Anterior cingulate cortex (tissue), 58 donors: ENCODE results near the gene BAHCC1.
A peak's percentile ranks its signal among the peaks of the same experiment; 100 is the strongest.

ENCODE experiments used
- DNase-seq, 58 donors: peaks; one replicate each; lab custom pipeline; 2025; lab: John Stamatoyannopoulos, UW

Gene BAHCC1

DNA sequence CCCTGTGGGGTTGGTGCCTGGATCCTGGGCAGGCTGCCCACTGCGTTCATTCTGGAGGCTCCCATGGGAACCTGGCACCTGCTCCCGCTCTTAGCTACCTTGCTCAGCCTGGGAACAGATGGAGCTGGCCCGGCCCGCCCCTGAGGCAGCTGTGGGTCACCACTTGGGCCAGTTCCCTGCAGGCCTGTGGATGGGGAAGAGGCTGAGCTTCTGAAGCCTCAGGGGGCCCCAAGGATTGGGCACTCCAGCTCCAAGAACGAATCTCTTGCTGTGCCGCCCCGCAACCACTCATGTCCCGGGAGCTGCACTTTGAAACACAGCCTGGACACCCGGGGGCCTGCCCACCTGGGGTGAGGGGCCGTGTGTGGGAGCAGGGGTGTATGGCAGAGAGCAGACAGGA, 37.7 kb downstream of the BAHCC1 start:
- DNase-seq = peak in 17 of 58 donors; percentile 7 to 45 (median 19)

- DNase-seq = no peak
Observed at GRCh38 chr17:81433656-81434055, 38.4 kb downstream of the BAHCC1 start.

DNA sequence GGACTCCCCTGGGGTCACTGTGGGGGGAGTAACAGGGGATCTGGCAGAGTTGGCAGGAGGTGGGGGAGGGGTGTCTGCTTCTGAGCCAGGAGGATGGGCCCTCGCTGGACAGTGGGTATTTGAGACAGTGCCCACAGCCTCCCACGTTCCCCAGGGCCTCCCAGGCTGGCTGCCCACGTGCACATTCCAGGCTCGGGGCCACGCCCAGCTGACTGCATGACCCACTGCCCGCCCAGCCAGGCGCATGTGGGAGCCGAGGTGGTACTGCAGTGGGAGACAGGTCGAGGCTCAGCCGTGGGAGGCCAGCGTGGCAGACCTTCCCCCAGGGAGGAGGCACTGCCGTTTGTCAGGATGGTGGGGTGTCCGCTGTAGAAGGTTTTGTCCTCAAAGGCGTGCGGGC, 38.8 kb downstream of the BAHCC1 start:
- DNase-seq = no peak

GRCh38 chr17:81434681-81435417, 39.6 kb downstream of the BAHCC1 start:
- no peak for DNase-seq

DNA sequence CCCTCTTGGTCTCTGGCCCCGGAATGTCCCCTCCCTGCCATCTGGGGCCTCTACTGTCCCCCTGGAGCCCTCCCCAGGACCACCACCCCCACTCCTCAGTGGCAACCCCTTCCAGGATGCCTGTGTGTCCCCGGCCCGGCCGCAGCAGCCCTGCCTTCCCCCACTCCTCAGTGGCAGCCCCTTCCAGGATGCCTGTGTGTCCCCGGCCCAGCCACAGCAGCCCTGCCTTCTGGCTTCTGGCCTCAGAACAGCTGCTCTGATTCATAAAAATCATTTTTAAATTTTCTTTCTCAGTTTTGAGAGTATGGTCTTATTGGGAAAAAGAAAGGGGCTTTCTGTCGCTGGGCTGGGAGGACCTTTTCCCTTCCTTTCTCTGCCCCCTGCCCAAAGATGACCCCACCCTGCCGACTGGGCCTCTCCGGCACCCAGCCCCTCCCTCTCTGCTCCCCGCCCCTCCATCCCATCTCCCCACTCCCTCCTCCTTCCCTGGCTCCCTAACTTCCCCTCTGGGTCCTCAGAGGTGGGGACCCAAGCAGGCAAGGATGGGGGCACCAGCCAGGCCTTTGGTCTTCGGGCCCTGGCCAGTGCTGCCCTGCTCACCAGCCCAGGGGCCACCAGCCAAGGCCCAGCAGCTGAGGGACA, 40.5 kb downstream of the BAHCC1 start:
- DNase-seq = no peak

- DNase-seq = no peak
Observed at GRCh38 chr17:81436294-81436849, 41.1 kb downstream of the BAHCC1 start.

DNA sequence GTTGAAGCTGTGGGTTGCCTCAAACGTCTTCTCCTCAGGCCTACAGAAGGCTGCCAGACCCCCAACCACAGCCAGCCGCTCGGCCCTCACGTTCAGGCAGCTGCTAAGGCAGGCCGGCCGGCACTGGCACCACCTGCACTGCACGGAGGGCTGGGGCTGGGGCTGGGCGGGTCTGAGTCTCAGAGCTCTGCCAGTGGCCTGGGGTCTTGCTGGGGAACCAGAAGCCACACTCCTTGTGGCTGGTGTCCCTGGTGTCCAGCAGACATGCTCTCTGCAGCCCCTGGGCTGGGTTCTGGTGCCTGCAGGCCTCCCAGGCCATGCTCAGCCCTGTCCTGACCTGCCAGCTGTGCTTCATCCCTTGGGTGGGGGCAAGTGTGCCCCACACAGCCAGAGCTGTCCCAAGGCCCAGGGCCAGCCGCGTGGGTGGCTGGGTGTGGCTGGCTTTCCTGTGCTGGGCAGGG, 42.0 kb downstream of the BAHCC1 start:
- no peak for DNase-seq

DNA sequence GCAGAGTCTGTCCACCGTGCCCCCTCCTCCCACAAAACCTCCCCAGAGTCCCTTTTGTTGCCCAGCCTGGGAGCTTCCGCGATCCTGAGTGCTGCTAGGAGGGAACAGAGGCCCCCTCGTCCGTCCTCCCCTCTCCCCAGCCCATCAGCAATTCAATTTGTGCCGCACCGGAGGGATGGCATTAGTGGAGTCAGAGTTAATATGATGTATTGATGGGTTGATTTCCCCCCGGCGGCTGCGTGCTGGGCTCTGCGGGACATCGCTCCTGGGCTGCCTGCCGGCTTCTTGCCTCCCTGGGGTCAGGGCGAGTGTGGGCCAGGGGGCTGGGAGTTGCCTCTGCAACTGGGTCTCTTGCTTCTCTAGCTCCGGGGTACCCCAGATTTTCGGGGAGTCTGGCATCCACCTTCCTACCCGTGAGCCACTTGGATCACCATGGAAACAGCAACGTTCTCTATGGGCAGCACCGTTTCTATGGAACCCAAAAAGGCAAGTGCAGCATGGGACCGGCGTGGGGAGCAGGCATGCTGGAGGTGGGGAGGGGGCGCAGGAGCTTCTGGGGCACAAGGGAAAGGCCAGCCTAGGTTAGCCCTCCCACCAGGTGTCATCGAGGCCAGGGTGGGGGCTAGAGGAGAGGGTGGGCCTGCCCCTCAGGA, 42.9 kb downstream of the BAHCC1 start:
- DNase-seq = peak in 23 of 58 donors; percentile 9 to 47 (median 27)

DNA sequence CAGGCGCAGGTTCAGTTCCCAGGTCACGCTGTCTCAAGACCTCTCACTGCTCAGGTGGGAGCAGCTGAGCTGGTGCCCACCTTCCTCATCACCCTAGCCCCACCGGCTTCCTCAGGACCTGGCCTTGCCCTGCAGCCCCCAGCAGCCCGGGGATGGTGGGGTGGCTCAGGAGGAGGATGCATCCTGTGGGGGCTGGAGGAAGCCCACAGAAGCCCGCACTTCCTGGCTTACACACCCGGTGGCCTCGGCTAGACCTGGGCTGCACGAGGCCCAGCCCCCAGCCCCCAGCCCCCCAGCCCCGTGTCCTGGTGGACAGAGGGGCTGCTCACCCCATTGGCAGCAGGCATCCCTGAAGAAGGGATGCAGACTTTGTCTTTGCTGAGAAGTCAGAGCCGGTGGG, 43.4 kb downstream of the BAHCC1 start:
- no peak for DNase-seq

- no peak for DNase-seq
Observed at GRCh38 chr17:81440051-81440471, 44.8 kb downstream of the BAHCC1 start.

DNA sequence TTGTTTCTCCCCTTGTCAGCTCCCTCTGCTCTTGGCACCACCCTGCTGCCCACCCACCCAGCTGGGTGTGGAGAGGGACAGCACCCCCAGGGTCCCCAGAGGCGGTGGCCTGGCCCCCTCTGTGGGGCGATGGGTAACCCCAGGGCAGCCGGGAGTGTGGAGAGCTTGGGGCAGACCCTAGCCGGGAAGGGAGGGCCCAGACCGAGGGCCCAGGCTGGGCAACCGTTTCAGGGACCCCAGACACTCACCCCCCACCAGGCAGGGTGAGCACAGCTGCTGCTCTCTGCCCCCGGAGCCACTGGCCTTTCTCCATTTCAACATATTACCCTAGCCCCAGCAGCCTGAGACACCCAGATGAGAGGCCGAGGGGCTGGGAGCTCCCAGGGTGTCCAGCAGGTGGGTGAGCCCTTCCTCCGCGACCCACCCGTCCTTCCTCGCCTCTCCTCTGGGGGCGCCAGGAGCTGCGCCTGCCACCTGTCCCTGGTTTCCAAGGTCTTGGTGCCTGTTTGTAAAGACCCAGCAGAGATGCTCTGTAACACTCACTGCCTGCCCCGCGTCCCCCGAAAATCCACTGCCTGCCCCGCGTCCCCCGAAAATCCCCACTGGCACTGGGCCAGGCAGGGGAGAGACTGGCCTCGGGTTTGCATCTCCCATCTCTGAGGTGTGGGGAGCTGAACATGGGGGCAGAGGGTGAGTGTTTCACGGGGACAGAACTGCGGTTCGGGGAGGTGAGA, 45.4 kb downstream of the BAHCC1 start:
- no peak for DNase-seq

GRCh38 chr17:81442791-81443190, 47.5 kb downstream of the BAHCC1 start:
- DNase-seq = no peak

GRCh38 chr17:81443269-81443668, 48.0 kb downstream of the BAHCC1 start:
- no peak for DNase-seq

- DNase-seq = no peak
Observed at GRCh38 chr17:81444610-81445339, 49.5 kb downstream of the BAHCC1 start.

DNA sequence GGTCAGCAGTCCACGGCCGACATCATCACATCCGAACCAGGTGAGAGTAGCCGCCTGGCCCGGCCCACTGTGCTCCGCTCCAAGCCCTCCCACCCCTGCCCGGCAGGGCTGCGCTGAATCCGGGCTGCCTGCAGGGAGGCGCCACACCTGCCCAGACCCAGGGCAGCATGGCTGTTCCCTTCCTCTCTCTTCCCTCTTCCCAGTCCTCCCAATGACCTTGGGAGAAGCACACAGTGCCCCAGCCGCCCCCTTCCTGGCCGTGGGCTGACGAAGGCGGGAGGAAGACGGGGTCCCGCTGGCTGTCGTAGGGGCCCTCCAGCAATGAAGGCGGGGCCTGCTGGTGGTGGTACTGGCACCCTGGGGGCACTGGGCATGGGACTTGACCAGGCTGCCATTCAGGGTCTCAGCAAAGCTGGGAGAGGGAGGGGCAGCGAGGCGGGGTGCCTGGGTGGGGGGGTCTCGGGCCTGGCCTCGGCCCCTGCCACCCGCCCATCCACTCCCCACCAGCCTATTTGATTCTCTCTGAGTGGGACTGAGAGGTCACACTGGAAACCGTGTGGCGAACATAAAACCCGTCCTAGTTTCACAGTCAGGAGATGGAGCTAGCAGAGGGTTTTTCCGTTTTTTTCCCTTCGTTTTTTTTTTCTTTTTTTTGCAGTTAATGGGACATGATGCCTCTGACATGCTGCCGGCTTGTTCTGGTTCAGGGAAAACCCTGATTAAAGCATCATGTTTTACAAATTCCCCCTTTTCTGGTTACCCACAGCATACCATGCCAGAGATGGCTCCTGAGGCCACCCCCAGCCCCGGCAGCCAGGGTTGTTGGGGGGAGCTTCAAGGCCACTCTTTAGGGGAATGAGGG, 50.6 kb downstream of the BAHCC1 start:
- no peak for DNase-seq

DNA sequence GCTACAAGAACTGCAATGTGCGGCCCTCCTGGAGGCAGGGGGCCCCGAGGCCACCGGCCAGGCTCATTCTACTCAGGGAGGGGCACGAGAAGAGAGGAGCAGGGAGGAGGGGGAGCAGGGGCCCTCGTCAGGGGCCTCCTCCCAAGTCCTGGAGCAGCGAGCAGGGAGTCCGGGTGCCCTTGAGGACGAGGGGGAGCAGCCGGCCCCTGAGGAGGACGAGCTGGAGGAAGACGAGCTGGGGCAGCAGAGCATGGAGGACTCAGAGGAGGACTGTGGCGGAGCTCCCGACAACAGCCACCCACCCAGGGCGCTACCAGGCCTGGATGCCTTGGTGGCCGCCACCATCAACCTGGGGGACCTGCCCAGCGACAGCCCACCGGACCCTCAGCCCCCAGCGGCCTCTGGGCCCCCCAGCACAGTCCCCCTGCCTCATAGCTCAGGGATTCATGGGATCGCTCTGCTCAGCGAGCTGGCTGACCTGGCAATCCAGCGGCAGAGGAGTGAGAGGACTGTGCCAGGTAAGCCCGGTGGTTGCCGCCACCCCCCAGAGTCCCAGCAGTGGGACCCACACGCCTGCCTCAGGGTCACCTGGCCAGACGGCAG, 52.2 kb downstream of the BAHCC1 start:
- DNase-seq = no peak

GRCh38 chr17:81448442-81448841, 53.2 kb downstream of the BAHCC1 start:
- DNase-seq = no peak

- no peak for DNase-seq
Observed at GRCh38 chr17:81448950-81449349, 53.7 kb downstream of the BAHCC1 start.
